IPS-NIHi7 (cell line): ENCODE results near the gene GFI1.
A peak's percentile ranks its signal among the peaks of the same experiment; 100 is the strongest.
"Not testable (repeated sequence)": the region's sequence is repeated elsewhere in the genome, so short reads cannot be mapped to it uniquely, and the experiment has no call there.

Experiments used
- DNase-seq: peaks from one replicate; pipeline ENCODE4 v3.0.0; 2012; ENCODE audit warnings: mixed read lengths; ENCODE audit errors: extremely low spot score

Gene GFI1

DNA sequence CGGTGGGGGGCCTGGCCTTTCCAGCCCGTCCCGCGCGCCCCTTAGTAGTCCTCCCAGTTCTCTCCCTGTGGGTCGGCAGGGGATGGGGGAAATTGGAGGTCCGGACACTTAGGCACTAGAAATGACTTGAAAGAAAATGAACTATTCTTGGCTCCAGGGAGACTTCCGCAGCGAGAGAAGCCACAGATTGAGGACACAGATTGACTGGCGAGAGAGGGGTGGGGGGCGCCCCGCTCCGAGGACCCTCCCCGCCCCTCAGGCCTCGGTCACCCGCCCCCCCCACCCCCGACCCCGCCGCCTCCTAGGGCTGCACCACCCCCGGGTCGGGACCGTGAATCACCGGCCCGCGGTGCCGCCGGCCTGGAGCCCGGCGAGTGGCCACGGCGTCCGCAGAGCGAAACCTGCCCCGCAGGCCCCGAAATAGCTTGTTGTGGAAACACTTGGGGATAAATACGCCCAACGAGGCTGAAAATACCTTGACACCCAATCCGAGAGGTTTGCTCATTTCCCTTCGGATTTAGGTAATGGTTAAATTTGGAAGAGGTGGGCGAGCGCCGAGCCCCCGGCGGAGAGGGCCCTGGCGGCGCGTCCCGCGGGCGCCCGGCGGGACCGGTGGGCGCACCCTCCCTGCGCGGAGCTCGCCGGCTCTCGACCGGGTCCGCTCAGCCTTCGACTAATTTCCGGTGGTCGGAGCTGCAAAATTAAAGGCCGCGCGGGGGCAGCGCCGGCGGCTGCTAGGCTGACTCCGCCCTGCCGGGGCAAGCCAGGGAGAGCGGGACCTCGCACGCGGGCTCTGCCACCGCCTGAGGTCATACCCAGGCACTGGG, at the start of gene GFI1:
Gene GFI1 (minus strand): TSS at position 675 of the 827 bp plus-strand sequence. CDS start 3,438 bp downstream, outside the sequence.
- DNase-seq = peak; percentile 74

- not testable (repeated sequence) for DNase-seq
Measured at GRCh38 chr1:92532371-92532770, 45.6 kb upstream of the GFI1 start.

GRCh38 chr1:92531939-92532338, 45.2 kb upstream of the GFI1 start:
- not testable (repeated sequence) for DNase-seq

DNA sequence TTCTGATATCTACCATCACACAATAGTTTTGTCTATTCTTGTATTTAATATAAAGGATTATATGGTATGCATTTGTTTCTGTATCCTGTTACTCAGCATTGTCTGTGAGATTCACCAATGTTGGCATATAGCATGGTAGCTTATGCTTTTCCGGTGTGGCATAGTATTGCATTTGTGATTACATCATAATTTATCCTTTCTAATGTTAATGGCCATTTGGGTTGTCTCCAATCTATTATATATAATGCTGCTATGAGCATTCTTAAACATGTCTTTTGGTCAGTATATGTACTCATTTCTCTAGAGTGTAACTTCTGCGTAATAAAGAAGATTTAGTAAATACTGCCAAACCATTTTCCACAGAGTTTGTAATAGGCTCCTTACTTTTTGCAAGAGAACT, 40.9 kb upstream of the GFI1 start:
- DNase-seq = no peak

- DNase-seq = not testable (repeated sequence)
Measured at GRCh38 chr1:92524944-92525590, 38.3 kb upstream of the GFI1 start.

DNA sequence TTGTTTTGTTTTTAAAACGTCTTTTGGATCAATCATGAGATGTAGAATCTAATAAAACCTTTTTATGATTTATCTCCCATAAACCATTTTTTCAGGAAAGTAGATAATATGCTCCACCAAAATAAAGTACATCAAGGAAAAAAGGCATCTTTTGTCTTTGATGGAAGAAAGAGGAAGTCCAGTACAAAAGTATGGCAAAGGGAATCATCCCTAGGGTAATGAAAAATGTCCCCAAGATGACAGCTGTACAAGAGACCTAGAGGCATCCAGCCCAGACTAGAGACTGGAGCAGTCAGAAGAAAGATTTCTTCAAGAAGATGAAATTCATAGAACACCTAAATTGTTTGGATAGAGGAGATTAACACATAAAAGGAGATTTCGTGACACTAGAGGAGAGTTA, 32.3 kb upstream of the GFI1 start:
- DNase-seq = no peak

DNA sequence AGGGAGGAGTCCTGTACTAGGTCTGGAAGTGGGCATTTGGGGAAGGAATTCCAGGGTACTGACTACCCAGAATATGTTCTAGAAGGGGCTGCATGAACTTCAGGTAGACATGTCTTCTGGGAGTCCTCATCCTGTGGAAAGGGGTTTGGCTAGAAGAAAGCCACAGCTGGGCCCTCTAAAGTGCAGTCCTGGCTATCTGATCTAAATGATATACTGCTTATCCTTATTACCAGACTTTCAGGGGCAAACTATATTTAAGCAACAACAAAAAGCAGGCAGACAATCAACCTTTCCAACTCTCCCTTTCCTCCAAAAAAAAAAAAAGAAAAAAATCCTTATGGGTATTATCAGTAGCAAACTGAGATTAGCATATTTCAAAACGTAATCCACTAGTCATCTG, 29.8 kb upstream of the GFI1 start:
- no peak for DNase-seq

- DNase-seq = no peak
Measured at GRCh38 chr1:92515796-92516201, 29.1 kb upstream of the GFI1 start.

DNA sequence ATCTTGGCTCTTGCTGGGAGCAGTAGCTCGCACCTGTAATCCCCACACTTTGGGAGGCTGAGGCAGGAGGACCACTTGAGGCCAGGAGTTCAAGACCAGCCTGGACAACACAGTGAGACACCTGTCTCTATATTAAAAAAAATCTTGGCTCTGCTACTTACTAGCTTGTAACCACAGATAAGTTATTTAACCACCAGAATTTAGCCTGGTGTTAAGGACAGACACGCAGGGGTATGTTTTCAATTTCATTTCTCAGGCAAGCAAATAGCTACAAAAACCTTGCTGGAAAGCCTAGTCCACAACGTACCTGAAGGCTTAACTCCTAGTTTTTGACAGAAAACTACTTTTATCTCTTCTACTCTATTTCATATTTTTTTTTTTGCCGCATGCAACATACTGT, 24.8 kb upstream of the GFI1 start:
- no peak for DNase-seq

GRCh38 chr1:92509619-92510018, 22.9 kb upstream of the GFI1 start:
- DNase-seq = no peak

DNA sequence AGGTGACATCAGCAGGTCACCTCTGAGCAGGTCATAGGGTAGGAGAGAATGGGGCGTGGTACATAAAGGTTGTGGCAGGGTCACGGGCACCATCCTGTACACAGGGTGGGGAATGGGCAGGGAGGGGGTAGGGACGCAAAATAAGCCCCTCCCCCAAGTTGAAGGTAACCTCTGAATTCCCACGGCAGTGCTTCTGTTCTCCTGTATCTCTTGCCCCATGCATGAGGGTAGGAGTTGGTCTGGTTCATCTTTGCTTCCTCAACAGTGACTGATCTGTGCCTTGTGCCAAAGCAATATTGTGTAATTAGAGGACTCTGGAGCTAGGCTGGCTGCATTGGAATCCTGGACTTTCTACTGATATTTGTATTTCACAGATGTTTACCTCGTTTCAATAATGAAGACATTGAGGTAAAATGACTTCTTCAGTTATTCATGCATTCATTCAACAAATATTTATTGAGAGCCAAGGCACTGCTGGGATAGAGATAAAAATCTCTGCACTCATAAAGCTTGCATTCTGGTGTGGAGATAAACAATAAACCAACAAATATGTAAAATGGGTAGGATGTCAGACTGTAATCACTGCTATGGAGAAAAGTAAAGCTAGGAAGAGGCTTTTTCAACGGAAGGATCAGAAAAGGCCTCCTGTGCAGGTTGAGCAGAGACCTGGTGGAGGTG, 18.4 kb upstream of the GFI1 start:
- no peak for DNase-seq

GRCh38 chr1:92504291-92505014, 17.7 kb upstream of the GFI1 start:
- DNase-seq = no peak

DNA sequence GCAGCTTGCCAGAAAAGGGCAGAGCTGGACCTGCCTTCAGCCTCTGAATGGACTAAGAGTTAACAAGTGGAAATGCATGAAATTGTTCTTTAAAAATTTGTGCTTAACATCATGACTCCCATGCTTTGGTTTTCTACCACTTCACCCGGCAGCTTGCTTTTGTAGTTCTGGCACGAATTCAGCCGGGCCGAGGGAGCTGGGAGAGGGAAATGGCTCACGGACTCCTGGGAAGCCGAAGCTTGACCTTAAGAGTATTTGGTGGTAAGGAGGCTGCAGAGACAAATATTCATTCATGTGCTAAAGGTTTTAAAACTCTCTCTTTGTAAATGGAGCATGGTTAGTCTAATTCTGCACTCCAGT, 17.2 kb upstream of the GFI1 start:
- DNase-seq = no peak

DNA sequence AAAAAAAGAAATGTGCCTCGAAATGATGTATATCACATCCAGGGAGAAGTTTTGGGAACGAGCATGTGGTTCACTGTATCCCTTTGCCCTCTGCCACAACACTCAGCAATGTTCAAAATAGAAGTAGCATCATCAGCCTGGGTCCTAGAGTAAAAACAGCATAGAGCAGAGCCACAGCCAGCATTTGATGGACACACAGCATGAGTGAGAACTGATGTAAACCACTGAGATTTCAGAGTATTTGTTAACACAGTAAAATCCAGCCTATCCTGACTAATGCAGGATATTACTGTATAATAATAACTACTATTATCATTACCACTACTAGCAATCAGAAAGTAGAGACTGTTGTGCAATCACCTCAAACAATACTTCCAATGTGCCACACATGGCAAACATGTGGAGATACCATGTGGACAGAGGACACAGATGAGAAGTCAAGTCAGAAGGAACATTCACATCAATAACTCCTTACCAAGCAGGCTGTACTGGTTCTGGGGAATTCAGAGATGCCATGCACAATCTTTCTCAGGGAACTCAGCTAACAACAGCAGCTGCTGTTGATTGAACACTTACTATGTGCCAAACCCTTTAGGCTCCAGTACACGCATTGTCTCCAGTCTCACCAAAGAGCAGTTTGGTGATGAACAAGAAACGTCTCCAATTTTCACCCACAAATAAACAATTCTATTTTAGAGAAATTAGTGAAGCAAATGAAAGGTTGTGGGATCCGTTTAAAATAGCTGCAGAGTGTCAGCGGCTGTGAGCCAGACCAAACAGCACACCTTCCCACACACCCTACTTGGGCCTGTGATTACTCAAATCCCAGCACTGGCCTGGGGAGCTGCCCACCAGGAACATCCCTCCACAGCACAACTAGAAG, 16.6 kb upstream of the GFI1 start:
- no peak for DNase-seq

DNA sequence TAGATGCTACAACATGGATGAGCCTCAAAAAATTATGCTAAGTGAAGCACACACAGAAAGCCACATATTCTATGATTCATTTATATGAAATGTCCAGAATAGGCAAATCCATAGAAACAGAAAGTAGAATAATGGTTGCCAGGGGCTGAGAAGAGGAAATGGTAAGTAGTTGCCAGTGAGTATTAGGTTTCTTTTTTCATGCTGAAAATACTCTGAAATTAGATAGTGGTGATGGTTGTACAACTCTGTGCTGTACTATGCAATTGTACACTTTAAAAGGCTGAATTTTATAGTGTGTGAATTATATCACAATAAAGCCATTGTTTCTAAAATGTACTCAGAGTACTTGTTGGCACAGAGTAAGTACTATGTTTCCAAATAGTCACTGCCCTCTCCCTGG, 15.5 kb upstream of the GFI1 start:
- DNase-seq = no peak

- DNase-seq = no peak
Measured at GRCh38 chr1:92500552-92500951, 13.8 kb upstream of the GFI1 start.

GRCh38 chr1:92495392-92496063, 8.8 kb upstream of the GFI1 start:
- DNase-seq = no peak

GRCh38 chr1:92494485-92495141, 7.9 kb upstream of the GFI1 start:
- DNase-seq = no peak

DNA sequence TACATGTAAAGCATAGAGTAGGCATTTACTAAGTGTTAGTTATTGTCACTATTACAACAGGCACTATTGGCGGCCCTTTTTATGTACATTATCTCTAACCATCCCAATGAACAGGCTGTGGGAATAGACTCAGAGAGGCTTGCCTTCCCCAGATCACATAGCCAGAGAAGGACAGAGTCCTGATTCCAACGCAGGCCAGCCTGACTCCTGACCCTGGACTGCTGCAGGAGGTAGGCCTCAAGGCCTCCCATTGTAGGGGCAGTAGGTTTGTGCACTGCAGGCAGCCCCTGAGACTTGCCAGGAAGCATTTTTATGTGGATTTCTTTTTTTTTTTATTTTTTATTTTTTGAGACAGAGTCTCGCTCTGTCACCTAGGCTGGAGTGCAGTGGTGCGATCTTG, 6.4 kb upstream of the GFI1 start:
- DNase-seq = no peak

DNA sequence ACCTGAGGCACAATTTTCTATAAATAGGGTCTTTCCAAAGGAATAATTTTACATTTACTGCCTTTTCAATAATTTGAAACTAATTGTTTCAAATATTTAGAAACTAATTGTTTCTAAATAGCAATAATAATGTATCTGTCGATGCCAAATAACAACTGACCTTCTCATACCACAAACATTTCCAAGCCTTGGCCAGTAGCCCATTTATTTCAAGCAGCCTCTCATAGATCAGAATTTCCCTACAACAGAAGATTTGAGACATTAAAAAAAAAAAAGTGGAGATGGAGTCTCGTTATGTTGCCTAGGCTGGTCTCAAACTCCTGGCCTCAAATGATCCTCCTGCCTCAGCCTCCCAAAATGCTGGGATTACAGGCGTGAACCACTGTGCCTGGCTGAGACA, 2.1 kb upstream of the GFI1 start:
- DNase-seq = no peak
